HCT116 (cell line): ENCODE measurements around the gene MFSD1. TPM values are rescaled to one million over a fixed set of nuclear protein-coding genes. Genes with fewer than 3 reads are reported as not detected.

ENCODE experiments used
- ATAC-seq: fragments of 200-7000 bp; cut with Tn5 transposase; 2 replicates; pipeline ENCODE4 v1.9.1; 2020; ENCODE audit warnings: mild to moderate bottlenecking, moderate library complexity
- BruUV-seq: library from RNA; stranded (reverse); fragments of 400-500 nt; replicated peaks from 2 replicates; lab custom pipeline; 2021; lab: Mats Ljungman, UMichigan
- CTCF ChIA-PET: fragments of 300-600 bp; sonication (Branson Sonifier 250); formaldehyde crosslinking; loops from one replicate; lab custom pipeline; 2021; ENCODE audit warnings: antibody characterized with exemption; lab: Charles Lee
- POLR2A ChIA-PET: fragments of 300-600, 350-600 bp; sonication (Branson Sonifier 250); formaldehyde crosslinking; loops from one replicate; lab custom pipeline; 2021; ENCODE audit warnings: antibody characterized with exemption; lab: Charles Lee
- RAD21 ChIA-PET, 2 experiments: fragments of 300-600 bp; sonication (Branson Sonifier 250); formaldehyde crosslinking; loops; one replicate each; lab custom pipeline; 2023; ENCODE audit warnings: low total read pairs in 2 of 2; ENCODE audit not compliant: uncharacterized antibody in 2 of 2, unreplicated experiment in 2 of 2, low non-redundant PET in 1 of 2; lab: Charles Lee
- DNase-seq: peaks from one replicate; pipeline ENCODE4 v3.0.0-alpha.2; 2010; ENCODE audit warnings: low read depth, low spot score
- H2AFZ ChIP-seq: fragments of 200-600 bp; shearing (Covaris generic), sonication (generic); 2 replicates; pipeline ENCODE4 v1.6.1; 2017; ENCODE audit warnings: low read depth, mixed run types, mixed read lengths, antibody characterized with exemption, low read length; ENCODE audit not compliant: poor library complexity, severe bottlenecking
- H3K27ac ChIP-seq: 2 replicates; pipeline ENCODE4 v1.5.1; 2012; ENCODE audit warnings: low read depth, low read length
- H3K27me3 ChIP-seq: fragments of 200-600 bp; sonication (generic); 2 replicates; pipeline ENCODE4 v1.6.1; 2016; ENCODE audit warnings: mixed run types, low read length, mixed read lengths; ENCODE audit not compliant: insufficient read depth
- H3K36me3 ChIP-seq, 2 experiments: fragments of 200-500 bp in 1 of 2; fragments of 200-600 bp in 1 of 2; sonication (Bioruptor generic) in 1 of 2; sonication (generic) in 1 of 2; 2 replicates each; pipeline versions ENCODE4 v1.5.1 to v1.6.1; 2014 to 2016; ENCODE audit warnings: low read length in 2 of 2, inconsistent platforms in 1 of 2, mixed read lengths in 1 of 2, mixed run types in 1 of 2; ENCODE audit not compliant: insufficient read depth in 2 of 2, control insufficient read depth in 1 of 2
- H3K4me1 ChIP-seq, 2 experiments: fragments of 200-600 bp in 1 of 2; sonication (generic) in 1 of 2; 2 replicates each; pipeline versions ENCODE4 v1.5.1 to v1.6.1; 2012 to 2017; ENCODE audit warnings: low read length in 2 of 2, inconsistent platforms in 1 of 2, mild to moderate bottlenecking in 1 of 2, mixed read lengths in 1 of 2, mixed run types in 1 of 2, moderate library complexity in 1 of 2; ENCODE audit not compliant: insufficient read depth in 2 of 2, control insufficient read depth in 1 of 2
- H3K4me2 ChIP-seq: fragments of 200-600 bp; sonication (generic); 2 replicates; pipeline ENCODE4 v1.6.1; 2017; ENCODE audit warnings: mixed run types, low read length, mixed read lengths
- H3K4me3 ChIP-seq, 2 experiments: fragments of 200-600 bp in 1 of 2; sonication (generic) in 1 of 2; replicated peaks in 1 of 2; 2 replicates each; pipeline ENCODE4 v1.5.1; 2011 to 2016; ENCODE audit warnings: low read length in 2 of 2, control low read depth in 1 of 2, low read depth in 1 of 2, mild to moderate bottlenecking in 1 of 2, mixed read lengths in 1 of 2, mixed run types in 1 of 2
- H3K79me2 ChIP-seq: fragments of 200-600 bp; sonication (generic); 2 replicates; pipeline ENCODE4 v1.6.1; 2017; ENCODE audit warnings: mild to moderate bottlenecking, mixed run types, low read length, moderate library complexity, mixed read lengths; ENCODE audit not compliant: insufficient read depth
- H3K9ac ChIP-seq: fragments of 200-600 bp; sonication (generic); 2 replicates; pipeline ENCODE4 v1.6.1; 2016; ENCODE audit warnings: low read length, mixed read lengths
- H3K9me2 ChIP-seq: fragments of 200-600 bp; sonication (generic), shearing (Covaris generic); 2 replicates; pipeline ENCODE4 v1.6.1; 2017; ENCODE audit warnings: mixed run types, mild to moderate bottlenecking, moderate library complexity; ENCODE audit not compliant: insufficient read depth
- H3K9me3 ChIP-seq, 2 experiments: fragments of 200-500 bp in 1 of 2; fragments of 200-600 bp in 1 of 2; sonication (Bioruptor generic) in 1 of 2; sonication (generic) in 1 of 2; 2 replicates each; pipeline ENCODE4 v1.6.1; 2014 to 2017; ENCODE audit warnings: low read length in 2 of 2, mixed read lengths in 2 of 2, inconsistent platforms in 1 of 2, low read depth in 1 of 2, mild to moderate bottlenecking in 1 of 2, mixed run types in 1 of 2, moderate library complexity in 1 of 2; ENCODE audit not compliant: control insufficient read depth in 1 of 2, insufficient read depth in 1 of 2
- H4K20me1 ChIP-seq: fragments of 200-600 bp; sonication (generic), shearing (Covaris generic); 2 replicates; pipeline ENCODE4 v1.6.1; 2017; ENCODE audit warnings: mixed run types, mild to moderate bottlenecking, moderate library complexity; ENCODE audit not compliant: insufficient read depth
- CEBPB ChIP-seq: IDR thresholded peaks from 2 replicates; pipeline ENCODE4 v1.6.1; 2012; ENCODE audit warnings: low read depth
- EGR1 ChIP-seq: IDR thresholded peaks from 2 replicates; pipeline ENCODE4 v1.6.1; 2012; ENCODE audit warnings: low read depth
- EZH2 ChIP-seq: fragments of 200-600 bp; sonication (generic); IDR thresholded peaks from 2 replicates; pipeline ENCODE4 v1.6.1; 2017; ENCODE audit warnings: antibody characterized with exemption, mixed run types
- FOSL1 ChIP-seq: IDR thresholded peaks from 2 replicates; pipeline ENCODE4 v1.6.1; 2012; ENCODE audit warnings: low read depth
- JUND ChIP-seq: IDR thresholded peaks from 2 replicates; pipeline ENCODE4 v1.6.1; 2012
- POLR2AphosphoS5 ChIP-seq: IDR thresholded peaks from 2 replicates; pipeline ENCODE4 v1.6.1; 2011; ENCODE audit warnings: mild to moderate bottlenecking, low read depth, low read length, moderate library complexity
- SIN3A ChIP-seq: IDR thresholded peaks from 2 replicates; pipeline ENCODE4 v1.6.1; 2012; ENCODE audit warnings: low read depth
- TCF7L2 ChIP-seq: IDR thresholded peaks from 2 replicates; pipeline ENCODE4 v1.7.0; 2011; ENCODE audit warnings: borderline replicate concordance, inconsistent platforms; ENCODE audit not compliant: insufficient read depth, insufficient read length; ENCODE audit errors: extremely low read depth
- ZFX ChIP-seq: fragments of 450-650 bp; IDR thresholded peaks from 2 replicates; pipeline ENCODE4 v1.6.1; 2017
- ZNF274 ChIP-seq: fragments of 200-500 bp; sonication (Bioruptor generic); IDR thresholded peaks from 2 replicates; pipeline ENCODE4 v1.6.1; 2014; ENCODE audit warnings: mild to moderate bottlenecking, low read depth, low read length, inconsistent platforms
- intact Hi-C: fragments of 100-400 bp; cut with micrococcal nuclease; formaldehyde crosslinking; loops from 2 replicates; pipeline ENCODE4 v1.10.0; 2022
- total RNA-seq: library from RNA; stranded (reverse); gene quantifications from one replicate; pipeline ENCODE4 v1.2.1, GENCODE V29; 2021; ENCODE audit not compliant: unreplicated experiment
- TF ChIP-seq, protein P1 (sequence below): IDR thresholded peaks from 2 replicates; pipeline ENCODE4 v1.6.1; 2012; ENCODE audit warnings: low read depth

Gene MFSD1
- total RNA-seq, 1 experiment from 2014 or later: 12.8 TPM

DNA sequence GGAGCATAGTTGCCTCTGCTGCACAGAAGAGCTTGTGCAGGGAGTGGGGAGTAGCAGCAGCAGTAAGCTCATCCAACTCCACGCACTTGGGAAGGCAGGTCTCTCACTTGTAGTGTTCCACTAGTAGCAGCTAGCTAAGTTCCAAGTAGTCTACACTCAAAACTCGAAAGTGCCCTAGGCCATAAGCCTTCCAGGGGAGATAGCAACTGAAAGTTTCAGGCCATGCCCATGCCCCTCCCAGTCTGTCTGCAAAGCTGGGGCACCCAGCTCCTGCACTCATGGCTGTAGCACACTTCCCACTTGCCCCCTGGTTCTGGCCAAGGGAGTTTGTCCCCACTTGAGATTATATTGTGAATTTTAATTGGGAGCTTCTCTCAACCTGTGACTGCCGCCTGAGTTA is 57.5 kb downstream of the MFSD1 start:
- Histone ChIP-seq H3K4me2 (no peak overlapping the region), H3K9me2 (no peaks in the 10 kb centered on the region), H3K4me1 (no peaks in the 10 kb centered on the region), H3K9ac (no peak overlapping the region), H3K79me2 (no peaks in the 10 kb centered on the region), H3K4me3 (no peak overlapping the region), H2AFZ (no peak overlapping the region), H3K36me3 (no peaks in the 10 kb centered on the region), H3K27ac (no peak overlapping the region), H3K9me3 (no peaks in the 10 kb centered on the region), H4K20me1 (no peaks in the 10 kb centered on the region), H3K27me3 (no peaks in the 10 kb centered on the region)
- RAD21 ChIA-PET: no interaction called here
- POLR2A ChIA-PET: no interaction called here
- TF ChIP-seq ZFX (no peak), ZNF274 (no peak), POLR2AphosphoS5 (no peak), EGR1 (no peak), JUND (no peak), FOSL1 (no peak)
- no TSS peak for BruUV-seq
- DNase-seq: no peak
- intact Hi-C loops: no loop called here
- no peak for ATAC-seq
- CTCF ChIA-PET: interaction anchor here (0.9 kb wide), 1 partner anchor 401 kb away, joined by 3 read pairs; no protein-coding TSS in a partner anchor

DNA sequence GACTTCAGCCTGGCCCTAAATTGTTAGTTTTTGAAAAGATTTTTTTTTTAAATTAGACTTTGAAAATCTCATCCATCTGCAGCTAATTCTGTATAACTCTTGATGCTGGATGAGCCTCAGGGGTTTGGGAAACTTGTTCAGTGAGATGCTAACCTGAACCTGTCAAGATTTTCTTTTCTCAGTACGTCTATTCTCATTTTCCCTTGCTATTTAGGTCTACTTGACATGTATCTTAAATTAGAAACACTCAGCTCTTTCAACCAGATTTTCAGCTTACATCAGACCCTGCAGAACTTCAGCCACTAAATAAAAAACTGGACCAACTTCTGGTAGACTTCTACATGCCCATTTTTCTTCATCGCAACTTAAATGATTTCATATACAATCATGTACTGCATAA is 61.4 kb downstream of the MFSD1 start:
- H3K4me1 ChIP-seq: no peaks in the 10 kb centered on the region
- intact Hi-C loops: no loop called here
- H3K4me2 ChIP-seq: no peak overlapping the region
- no peak overlapping the region for H3K4me3 ChIP-seq
- no peak overlapping the region for H2AFZ ChIP-seq
- no TSS peak for BruUV-seq
- no peak for ATAC-seq
- no peak for DNase-seq
- RAD21 ChIA-PET: no interaction called here
- no peak overlapping the region for H3K27ac ChIP-seq
- H3K79me2 ChIP-seq: no peaks in the 10 kb centered on the region
- H3K27me3 ChIP-seq: no peaks in the 10 kb centered on the region
- CTCF ChIA-PET: interaction anchor here (1.4 kb wide), 1 partner anchor 403 kb away, joined by 3 read pairs; no protein-coding TSS in a partner anchor
- H3K9me3 ChIP-seq: no peaks in the 10 kb centered on the region
- no peaks in the 10 kb centered on the region for H3K36me3 ChIP-seq
- TF ChIP-seq SIN3A (no peak), POLR2AphosphoS5 (no peak), EZH2 (no peak), ZFX (no peak), TCF7L2 (no peak), FOSL1 (no peak), CEBPB (no peak)
- TF ChIP-seq, protein P1, sequence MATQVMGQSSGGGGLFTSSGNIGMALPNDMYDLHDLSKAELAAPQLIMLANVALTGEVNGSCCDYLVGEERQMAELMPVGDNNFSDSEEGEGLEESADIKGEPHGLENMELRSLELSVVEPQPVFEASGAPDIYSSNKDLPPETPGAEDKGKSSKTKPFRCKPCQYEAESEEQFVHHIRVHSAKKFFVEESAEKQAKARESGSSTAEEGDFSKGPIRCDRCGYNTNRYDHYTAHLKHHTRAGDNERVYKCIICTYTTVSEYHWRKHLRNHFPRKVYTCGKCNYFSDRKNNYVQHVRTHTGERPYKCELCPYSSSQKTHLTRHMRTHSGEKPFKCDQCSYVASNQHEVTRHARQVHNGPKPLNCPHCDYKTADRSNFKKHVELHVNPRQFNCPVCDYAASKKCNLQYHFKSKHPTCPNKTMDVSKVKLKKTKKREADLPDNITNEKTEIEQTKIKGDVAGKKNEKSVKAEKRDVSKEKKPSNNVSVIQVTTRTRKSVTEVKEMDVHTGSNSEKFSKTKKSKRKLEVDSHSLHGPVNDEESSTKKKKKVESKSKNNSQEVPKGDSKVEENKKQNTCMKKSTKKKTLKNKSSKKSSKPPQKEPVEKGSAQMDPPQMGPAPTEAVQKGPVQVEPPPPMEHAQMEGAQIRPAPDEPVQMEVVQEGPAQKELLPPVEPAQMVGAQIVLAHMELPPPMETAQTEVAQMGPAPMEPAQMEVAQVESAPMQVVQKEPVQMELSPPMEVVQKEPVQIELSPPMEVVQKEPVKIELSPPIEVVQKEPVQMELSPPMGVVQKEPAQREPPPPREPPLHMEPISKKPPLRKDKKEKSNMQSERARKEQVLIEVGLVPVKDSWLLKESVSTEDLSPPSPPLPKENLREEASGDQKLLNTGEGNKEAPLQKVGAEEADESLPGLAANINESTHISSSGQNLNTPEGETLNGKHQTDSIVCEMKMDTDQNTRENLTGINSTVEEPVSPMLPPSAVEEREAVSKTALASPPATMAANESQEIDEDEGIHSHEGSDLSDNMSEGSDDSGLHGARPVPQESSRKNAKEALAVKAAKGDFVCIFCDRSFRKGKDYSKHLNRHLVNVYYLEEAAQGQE: no peak
- POLR2A ChIA-PET: no interaction called here
- H3K9me2 ChIP-seq: no peaks in the 10 kb centered on the region
- no peaks in the 10 kb centered on the region for H4K20me1 ChIP-seq
- H3K9ac ChIP-seq: no peak overlapping the region
